Measurements from ENCODE around the gene CLBA1. TPM values are rescaled to one million over a fixed set of nuclear protein-coding genes. Genes with fewer than 3 reads are reported as not detected.
"Not testable (repeated sequence)": the region's sequence is repeated elsewhere in the genome, so short reads cannot be mapped to it uniquely, and the experiment has no call there.

Gene CLBA1
- total and polyA plus RNA-seq, 11 donors: 0.76 to 3.7 (median 2.6) TPM

DNA sequence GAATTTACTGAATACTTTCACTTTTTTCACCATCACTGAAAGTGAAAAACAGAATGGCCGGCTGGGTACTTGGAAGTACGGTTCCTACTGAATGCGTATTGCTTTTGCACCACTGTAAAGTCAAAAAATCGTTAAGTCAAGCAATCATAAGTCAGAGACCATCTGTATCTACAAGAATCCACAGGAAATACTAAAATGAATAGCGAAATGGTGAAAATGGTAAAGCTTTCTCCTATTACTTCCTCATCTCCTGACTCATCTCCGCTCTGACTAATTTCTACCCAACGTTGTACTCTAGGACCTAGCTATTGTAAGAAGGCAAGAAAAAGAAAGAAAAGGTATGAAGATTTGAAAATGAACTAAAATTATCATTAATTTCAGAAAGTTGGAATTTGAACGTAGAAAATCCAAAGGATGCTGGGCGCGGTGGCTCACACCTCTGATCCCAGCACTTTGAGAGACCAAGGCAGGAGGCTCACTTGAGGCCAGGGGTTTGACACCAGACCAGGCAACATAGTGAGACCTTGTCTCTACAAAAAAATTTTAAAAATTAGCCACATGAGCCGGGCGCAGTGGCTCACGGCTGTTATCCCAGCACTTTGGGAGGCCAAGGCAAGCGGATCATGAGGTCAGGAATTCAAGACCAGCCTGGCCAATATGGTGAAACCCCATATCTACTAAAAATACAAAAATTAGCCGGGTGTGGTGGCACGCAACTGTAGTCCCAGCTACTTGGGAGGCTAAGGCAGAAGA, 40.6 kb downstream of the CLBA1 start:
- peaks cover 0 to 4% (median 0%) of the 10 kb centered on the region in 9 donors for H3K27me3 ChIP-seq
- 91 to 94% (median 93%) methylated on average over 16 of the region's 16 CpGs for WGBS, 4 donors
- H3K4me3 ChIP-seq: no peak overlapping the region
- DNase-seq: no peak
- peaks cover 0 to 54% (median 8%) of the 10 kb centered on the region in 12 donors for H3K4me1 ChIP-seq
- intact Hi-C loops (cut with DNase I): loop anchor here in 1 of 10 donors (5.0 kb wide), 1 partner anchor 39 kb away; the partner anchor contains the start of gene CLBA1
- H3K9me3 ChIP-seq: no peaks in the 10 kb centered on the region
- H3K36me3 ChIP-seq: no peaks in the 10 kb centered on the region
- ATAC-seq: no peak
- no peak for TF ChIP-seq POLR2A (IDR thresholded peaks at IDR 0.05)
- TF ChIP-seq, protein P1, sequence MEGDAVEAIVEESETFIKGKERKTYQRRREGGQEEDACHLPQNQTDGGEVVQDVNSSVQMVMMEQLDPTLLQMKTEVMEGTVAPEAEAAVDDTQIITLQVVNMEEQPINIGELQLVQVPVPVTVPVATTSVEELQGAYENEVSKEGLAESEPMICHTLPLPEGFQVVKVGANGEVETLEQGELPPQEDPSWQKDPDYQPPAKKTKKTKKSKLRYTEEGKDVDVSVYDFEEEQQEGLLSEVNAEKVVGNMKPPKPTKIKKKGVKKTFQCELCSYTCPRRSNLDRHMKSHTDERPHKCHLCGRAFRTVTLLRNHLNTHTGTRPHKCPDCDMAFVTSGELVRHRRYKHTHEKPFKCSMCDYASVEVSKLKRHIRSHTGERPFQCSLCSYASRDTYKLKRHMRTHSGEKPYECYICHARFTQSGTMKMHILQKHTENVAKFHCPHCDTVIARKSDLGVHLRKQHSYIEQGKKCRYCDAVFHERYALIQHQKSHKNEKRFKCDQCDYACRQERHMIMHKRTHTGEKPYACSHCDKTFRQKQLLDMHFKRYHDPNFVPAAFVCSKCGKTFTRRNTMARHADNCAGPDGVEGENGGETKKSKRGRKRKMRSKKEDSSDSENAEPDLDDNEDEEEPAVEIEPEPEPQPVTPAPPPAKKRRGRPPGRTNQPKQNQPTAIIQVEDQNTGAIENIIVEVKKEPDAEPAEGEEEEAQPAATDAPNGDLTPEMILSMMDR (IDR thresholded peaks at IDR 0.05): no peak
- H3K27ac ChIP-seq: peak overlapping the region in 1 of 12 donors; percentile 84

DNA sequence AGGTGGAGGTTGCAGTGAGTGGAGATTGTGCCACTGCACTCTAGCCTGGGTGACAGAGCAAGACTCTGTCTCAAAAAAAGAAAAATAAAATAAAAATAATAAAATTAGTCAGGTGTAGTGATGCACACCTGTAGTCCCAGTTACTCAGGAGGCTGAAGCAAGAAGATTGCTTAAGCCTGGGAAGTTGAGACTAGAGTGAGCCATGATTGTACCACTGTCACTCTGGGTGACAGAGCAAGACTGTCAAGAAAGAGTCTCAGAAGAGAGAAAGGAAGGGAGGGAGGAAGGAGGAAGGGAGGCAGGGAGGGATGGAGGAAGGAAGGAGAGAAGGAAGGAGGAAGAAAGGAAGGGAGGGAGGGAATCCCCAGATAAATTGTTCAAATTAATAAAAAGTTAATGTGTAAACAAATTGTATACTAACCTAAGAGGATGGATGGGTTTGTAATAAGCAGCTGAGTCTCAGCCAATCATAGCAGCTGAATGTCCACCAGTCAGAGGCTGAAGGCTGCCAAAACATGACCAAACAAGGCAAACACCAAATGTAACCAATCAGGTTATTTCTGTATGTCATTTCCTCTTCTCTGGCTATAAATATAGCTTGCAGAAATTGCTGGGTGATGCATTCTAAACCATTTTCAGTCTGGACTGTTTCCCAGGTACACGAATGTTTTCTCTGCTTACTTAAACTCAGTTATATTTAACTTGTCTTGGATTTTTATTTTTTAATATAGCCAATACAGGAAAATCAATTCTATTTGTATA, 41.4 kb downstream of the CLBA1 start:
- no peaks in the 10 kb centered on the region for H3K9me3 ChIP-seq
- DNase-seq (no peak), ATAC-seq (no peak)
- H3K4me1 ChIP-seq: peaks cover 0 to 49% (median 3%) of the 10 kb centered on the region in 12 donors
- 11 to 29% (median 20%) methylated on average over 1 of the region's 1 CpG for WGBS, 4 donors
- intact Hi-C loops (cut with DNase I): loop anchor here in 1 of 10 donors (5.0 kb wide), 1 partner anchor 40 kb away; the partner anchor contains the start of gene CLBA1
- peak overlapping the region in 1 of 12 donors; percentile 84 for H3K27ac ChIP-seq
- peaks cover 0 to 4% (median 0%) of the 10 kb centered on the region in 9 donors for H3K27me3 ChIP-seq
- H3K36me3 ChIP-seq: no peaks in the 10 kb centered on the region
- no peak overlapping the region for H3K4me3 ChIP-seq
- TF ChIP-seq POLR2A (IDR thresholded peaks at IDR 0.05): no peak
- TF ChIP-seq, protein P1 (IDR thresholded peaks at IDR 0.05): no peak

DNA sequence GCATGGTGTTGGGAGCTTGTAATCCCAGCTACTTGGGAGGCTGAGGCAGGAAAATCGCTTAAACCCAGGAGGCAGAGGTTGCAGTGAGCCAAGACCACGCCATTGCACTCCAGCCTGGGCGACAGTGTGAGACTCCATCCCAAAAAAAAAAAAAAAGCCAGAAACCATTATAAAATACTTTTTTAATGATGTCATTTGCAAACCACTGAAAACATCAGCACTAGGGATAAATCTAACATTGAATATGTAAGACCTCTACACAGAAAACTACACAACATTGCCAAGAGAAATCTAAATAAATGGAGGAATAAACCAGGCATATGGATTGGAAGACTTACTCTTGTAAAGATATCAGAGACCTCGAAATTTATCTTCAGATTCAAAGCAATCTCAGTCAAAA, 42.1 kb downstream of the CLBA1 start:
- not testable (repeated sequence) for DNase-seq, H3K27me3 ChIP-seq, ATAC-seq, H3K4me3 ChIP-seq, H3K27ac ChIP-seq, H3K36me3 ChIP-seq, H3K9me3 ChIP-seq
- peaks cover 0 to 48% (median 0%) of the 10 kb centered on the region in 12 donors for H3K4me1 ChIP-seq
- 76 to 91% (median 83%) methylated on average over 4 of the region's 4 CpGs for WGBS, 4 donors
- intact Hi-C loops (cut with DNase I): loop anchor here in 1 of 10 donors (5.0 kb wide), 1 partner anchor 40 kb away; the partner anchor contains the start of gene CLBA1

DNA sequence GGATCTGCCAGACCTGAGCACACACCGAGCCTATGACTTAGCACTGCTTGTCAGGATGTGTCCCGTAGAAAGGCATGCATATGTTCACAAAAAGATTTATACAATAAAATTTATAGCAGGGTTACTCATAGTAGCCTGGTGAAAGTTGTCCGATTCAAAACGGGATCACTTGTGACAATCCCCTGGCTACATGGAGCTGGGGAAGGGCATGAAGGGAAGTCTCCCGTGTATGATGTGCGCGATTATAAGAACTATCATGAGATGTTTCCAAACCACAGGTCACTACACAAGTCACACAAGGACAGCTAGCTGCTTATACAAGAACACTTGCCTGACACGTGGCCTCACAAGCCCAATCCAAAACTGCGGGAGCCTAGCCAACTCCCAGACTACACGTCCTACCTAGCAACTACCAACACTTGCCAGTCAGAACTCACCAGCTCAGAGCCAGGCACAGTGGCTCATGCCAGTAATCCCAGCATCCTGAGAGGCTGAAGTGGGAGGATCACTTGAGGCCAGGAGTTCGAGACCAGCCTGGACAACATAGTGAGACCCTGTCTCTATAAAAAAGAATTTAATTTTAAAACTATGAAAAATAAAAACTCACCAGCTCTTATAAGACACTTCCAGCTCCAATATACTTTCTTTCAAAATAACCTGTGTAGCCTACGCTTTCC, 42.8 kb downstream of the CLBA1 start:
- H3K36me3 ChIP-seq: no peaks in the 10 kb centered on the region
- H3K4me3 ChIP-seq: no peak overlapping the region
- TF ChIP-seq POLR2A (IDR thresholded peaks at IDR 0.05): no peak
- TF ChIP-seq, protein P1 (IDR thresholded peaks at IDR 0.05): no peak
- 82 to 89% (median 85%) methylated on average over 12 of the region's 12 CpGs for WGBS, 4 donors
- no peak for DNase-seq
- peaks cover 0 to 4% (median 0%) of the 10 kb centered on the region in 9 donors for H3K27me3 ChIP-seq
- no peaks in the 10 kb centered on the region for H3K9me3 ChIP-seq
- intact Hi-C loops (cut with DNase I): loop anchor here in 1 of 10 donors (5.0 kb wide), 1 partner anchor 41 kb away; the partner anchor contains the start of gene CLBA1
- H3K27ac ChIP-seq: no peak overlapping the region
- H3K4me1 ChIP-seq: peaks cover 0 to 48% (median 0%) of the 10 kb centered on the region in 12 donors
- ATAC-seq: no peak

All from heart left ventricle (tissue), 16 donors.